Endothelial cell (in vitro differentiated cells): ENCODE measurements around the gene PTRH2. TPM values are rescaled to one million over a fixed set of nuclear protein-coding genes. Genes with fewer than 3 reads are reported as not detected.

Source experiments
- DNase-seq: peaks from one replicate; pipeline ENCODE4 v3.0.0; 2021; ENCODE audit warnings: low spot score
- H3K27ac Mint-ChIP-seq: one replicate; pipeline ENCODE4 v1.8.0; 2021; ENCODE audit warnings: mixed read lengths, inconsistent platforms; ENCODE audit not compliant: unreplicated experiment
- H3K27me3 Mint-ChIP-seq: one replicate; pipeline ENCODE4 v1.8.0; 2021; ENCODE audit warnings: mild to moderate bottlenecking, moderate library complexity, mixed read lengths, inconsistent platforms; ENCODE audit not compliant: unreplicated experiment
- H3K36me3 Mint-ChIP-seq: one replicate; pipeline ENCODE4 v1.8.0; 2021; ENCODE audit warnings: mild to moderate bottlenecking, low read depth, mixed read lengths, inconsistent platforms; ENCODE audit not compliant: unreplicated experiment
- H3K4me1 Mint-ChIP-seq: one replicate; pipeline ENCODE4 v1.8.0; 2021; ENCODE audit warnings: mild to moderate bottlenecking, mixed read lengths, inconsistent platforms; ENCODE audit not compliant: unreplicated experiment
- H3K4me3 Mint-ChIP-seq: one replicate; pipeline ENCODE4 v1.8.0; 2021; ENCODE audit warnings: mild to moderate bottlenecking, mixed read lengths, inconsistent platforms; ENCODE audit not compliant: unreplicated experiment
- H3K9me3 Mint-ChIP-seq: one replicate; pipeline ENCODE4 v1.8.0; 2021; ENCODE audit warnings: mixed read lengths, inconsistent platforms; ENCODE audit not compliant: unreplicated experiment
- CTCF ChIP-seq: fragments of 200-600 bp; sonication (generic); IDR thresholded peaks from one replicate; pipeline ENCODE4 v1.5.0; 2021; ENCODE audit warnings: antibody characterized with exemption; ENCODE audit not compliant: unreplicated experiment
- total RNA-seq: library from RNA; stranded (reverse); fragmentation: NEBNext Ultra II Directional; extraction: Animal tissue kit (Norgen Biotek cat#: 25700); gene quantifications from one replicate; pipeline ENCODE4 v1.2.1, GENCODE V29; 2021; ENCODE audit not compliant: unreplicated experiment

PTRH2 gene
- total RNA-seq, 1 donor from 2014 or later, result 15.4 TPM

DNA sequence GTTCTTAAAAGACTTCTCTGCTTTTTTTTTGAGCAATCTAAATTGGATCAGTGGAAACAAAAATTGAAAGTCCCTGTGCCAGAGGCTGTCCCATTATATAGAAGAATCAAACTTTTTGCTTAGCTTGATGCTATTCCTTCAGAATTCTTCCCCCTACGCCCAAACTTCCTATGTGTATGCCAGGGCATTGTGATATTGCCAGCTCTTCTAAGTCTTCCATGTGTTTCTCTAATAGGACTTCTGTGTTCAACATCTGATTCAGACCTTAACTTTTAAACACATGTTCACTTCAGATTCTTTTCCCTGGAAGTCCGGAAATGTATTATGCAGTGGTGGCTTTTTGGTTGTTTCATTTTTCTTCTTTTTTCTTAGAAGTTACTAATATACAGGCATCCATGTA is 18.7 kb downstream of the PTRH2 start:
- H3K27ac Mint-ChIP-seq, result no peak overlapping the region
- H3K9me3 Mint-ChIP-seq, result no peaks in the 10 kb centered on the region
- DNase-seq, result no peak
- H3K36me3 Mint-ChIP-seq, result peaks cover 41% of the 10 kb centered on the region
- no peaks in the 10 kb centered on the region for H3K4me1 Mint-ChIP-seq
- TF ChIP-seq CTCF, result no peak
- peaks cover 2% of the 10 kb centered on the region for H3K27me3 Mint-ChIP-seq
- H3K4me3 Mint-ChIP-seq, result no peak overlapping the region

GRCh38 chr17:59688008-59688407 is 19.2 kb downstream of the PTRH2 start:
- H3K27ac Mint-ChIP-seq, result no peak overlapping the region
- H3K36me3 Mint-ChIP-seq, result peaks cover 43% of the 10 kb centered on the region
- no peak overlapping the region for H3K4me3 Mint-ChIP-seq
- H3K4me1 Mint-ChIP-seq, result no peaks in the 10 kb centered on the region
- DNase-seq, result no peak
- no peaks in the 10 kb centered on the region for H3K9me3 Mint-ChIP-seq
- TF ChIP-seq CTCF, result no peak
- H3K27me3 Mint-ChIP-seq, result no peaks in the 10 kb centered on the region

DNA sequence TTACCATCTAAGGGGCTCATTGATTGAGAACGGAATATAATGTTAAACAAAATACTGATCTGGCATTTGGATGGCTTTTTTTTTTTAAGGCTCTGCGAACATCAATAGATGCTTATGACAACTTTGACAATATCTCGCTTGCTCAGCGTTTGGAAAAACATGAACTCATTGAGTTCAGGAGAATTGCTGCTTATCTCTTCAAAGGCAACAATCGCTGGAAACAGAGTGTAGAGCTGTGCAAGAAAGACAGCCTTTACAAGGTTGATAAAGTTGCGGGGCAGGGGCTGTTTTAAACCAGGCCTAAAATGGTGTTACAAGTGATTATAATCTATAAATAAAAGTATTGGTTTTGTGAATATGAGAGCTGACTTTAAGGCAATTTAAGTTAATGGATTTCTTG is 22.3 kb downstream of the PTRH2 start:
- no peak for DNase-seq
- H3K4me1 Mint-ChIP-seq, result no peaks in the 10 kb centered on the region
- H3K4me3 Mint-ChIP-seq, result no peak overlapping the region
- no peak overlapping the region for H3K27ac Mint-ChIP-seq
- peaks cover 35% of the 10 kb centered on the region for H3K36me3 Mint-ChIP-seq
- no peak for TF ChIP-seq CTCF
- H3K9me3 Mint-ChIP-seq, result no peaks in the 10 kb centered on the region
- no peaks in the 10 kb centered on the region for H3K27me3 Mint-ChIP-seq

DNA sequence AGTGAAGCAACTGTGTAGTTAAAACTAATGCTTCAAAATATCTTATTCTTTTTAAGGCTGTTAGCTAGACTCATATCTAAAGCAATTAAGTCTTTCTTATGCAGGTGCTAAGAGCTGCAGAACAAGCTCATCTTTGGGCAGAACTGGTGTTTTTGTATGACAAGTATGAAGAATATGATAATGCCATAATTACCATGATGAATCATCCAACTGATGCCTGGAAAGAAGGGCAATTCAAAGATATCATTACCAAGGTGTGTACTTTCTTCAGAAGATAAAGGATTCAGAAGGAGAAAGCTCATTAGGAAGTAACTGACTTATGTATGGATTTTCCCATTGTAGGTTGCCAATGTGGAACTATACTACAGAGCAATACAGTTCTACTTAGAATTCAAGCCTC is 23.9 kb downstream of the PTRH2 start:
- no peaks in the 10 kb centered on the region for H3K9me3 Mint-ChIP-seq
- no peak overlapping the region for H3K27ac Mint-ChIP-seq
- DNase-seq, result no peak
- no peaks in the 10 kb centered on the region for H3K4me1 Mint-ChIP-seq
- no peak overlapping the region for H3K4me3 Mint-ChIP-seq
- H3K36me3 Mint-ChIP-seq, result peaks cover 30% of the 10 kb centered on the region
- TF ChIP-seq CTCF, result no peak
- H3K27me3 Mint-ChIP-seq, result no peaks in the 10 kb centered on the region

DNA sequence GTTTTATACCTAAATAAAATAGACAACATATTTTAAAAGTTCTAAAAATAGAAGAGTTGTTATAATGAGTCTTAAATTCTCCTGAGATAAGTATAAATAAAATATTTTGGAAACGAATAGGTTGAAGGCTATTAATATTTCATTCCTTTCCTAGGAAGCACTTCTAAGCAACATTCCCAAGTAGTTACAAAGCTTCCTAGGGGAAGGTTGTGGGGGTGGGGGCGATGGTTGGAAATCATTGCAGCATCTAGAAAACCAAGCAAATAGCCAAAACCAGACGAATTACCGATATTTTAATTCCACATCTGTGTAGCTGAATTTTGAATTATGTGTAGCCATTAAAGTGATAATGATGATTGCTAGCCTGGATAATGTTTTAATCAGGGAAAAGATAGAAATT is 26.9 kb downstream of the PTRH2 start:
- H3K4me1 Mint-ChIP-seq, result no peaks in the 10 kb centered on the region
- no peak for DNase-seq
- TF ChIP-seq CTCF, result no peak
- no peaks in the 10 kb centered on the region for H3K9me3 Mint-ChIP-seq
- no peak overlapping the region for H3K27ac Mint-ChIP-seq
- H3K27me3 Mint-ChIP-seq, result no peaks in the 10 kb centered on the region
- H3K36me3 Mint-ChIP-seq, result peaks cover 33% of the 10 kb centered on the region
- H3K4me3 Mint-ChIP-seq, result no peak overlapping the region
